Epithelial cell of esophagus (primary cell): ENCODE measurements around the gene CUTA.

Experiments used
- DNase-seq: peaks from one replicate; pipeline ENCODE4 v3.0.0; 2010; ENCODE audit warnings: low read depth
- H3K4me3 ChIP-seq: 2 replicates; pipeline ENCODE4 v1.5.1; 2011; ENCODE audit warnings: mild to moderate bottlenecking, low read length, control low read depth
- TF ChIP-seq, protein P1 (sequence below): IDR thresholded peaks from 2 replicates; pipeline ENCODE4 v1.5.1; 2011; ENCODE audit warnings: low read depth, mild to moderate bottlenecking, low read length, control low read depth, inconsistent platforms; ENCODE audit not compliant: insufficient read depth; ENCODE audit errors: missing control alignments

CUTA gene

DNA sequence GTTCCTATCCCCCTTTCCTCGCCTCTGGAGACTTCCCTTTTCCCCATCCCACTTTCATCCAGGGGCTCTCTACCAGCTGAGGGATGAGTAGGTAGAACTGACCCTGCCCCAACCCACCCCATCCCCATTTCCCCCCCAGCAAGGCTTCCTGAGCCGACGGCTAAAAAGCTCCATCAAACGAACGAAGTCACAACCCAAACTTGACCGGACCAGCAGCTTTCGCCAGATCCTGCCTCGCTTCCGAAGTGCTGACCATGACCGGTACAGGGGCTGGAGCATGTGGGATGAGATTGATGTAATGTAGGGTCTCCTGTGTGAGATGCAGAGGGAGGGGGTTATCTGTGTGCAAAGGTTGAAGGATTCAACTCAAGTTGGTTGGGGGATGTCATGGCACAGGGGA lies 14.6 kb upstream of the CUTA start:
- no peak overlapping the region for H3K4me3 ChIP-seq
- TF ChIP-seq, protein P1, sequence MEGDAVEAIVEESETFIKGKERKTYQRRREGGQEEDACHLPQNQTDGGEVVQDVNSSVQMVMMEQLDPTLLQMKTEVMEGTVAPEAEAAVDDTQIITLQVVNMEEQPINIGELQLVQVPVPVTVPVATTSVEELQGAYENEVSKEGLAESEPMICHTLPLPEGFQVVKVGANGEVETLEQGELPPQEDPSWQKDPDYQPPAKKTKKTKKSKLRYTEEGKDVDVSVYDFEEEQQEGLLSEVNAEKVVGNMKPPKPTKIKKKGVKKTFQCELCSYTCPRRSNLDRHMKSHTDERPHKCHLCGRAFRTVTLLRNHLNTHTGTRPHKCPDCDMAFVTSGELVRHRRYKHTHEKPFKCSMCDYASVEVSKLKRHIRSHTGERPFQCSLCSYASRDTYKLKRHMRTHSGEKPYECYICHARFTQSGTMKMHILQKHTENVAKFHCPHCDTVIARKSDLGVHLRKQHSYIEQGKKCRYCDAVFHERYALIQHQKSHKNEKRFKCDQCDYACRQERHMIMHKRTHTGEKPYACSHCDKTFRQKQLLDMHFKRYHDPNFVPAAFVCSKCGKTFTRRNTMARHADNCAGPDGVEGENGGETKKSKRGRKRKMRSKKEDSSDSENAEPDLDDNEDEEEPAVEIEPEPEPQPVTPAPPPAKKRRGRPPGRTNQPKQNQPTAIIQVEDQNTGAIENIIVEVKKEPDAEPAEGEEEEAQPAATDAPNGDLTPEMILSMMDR = no peak
- DNase-seq = no peak

DNA sequence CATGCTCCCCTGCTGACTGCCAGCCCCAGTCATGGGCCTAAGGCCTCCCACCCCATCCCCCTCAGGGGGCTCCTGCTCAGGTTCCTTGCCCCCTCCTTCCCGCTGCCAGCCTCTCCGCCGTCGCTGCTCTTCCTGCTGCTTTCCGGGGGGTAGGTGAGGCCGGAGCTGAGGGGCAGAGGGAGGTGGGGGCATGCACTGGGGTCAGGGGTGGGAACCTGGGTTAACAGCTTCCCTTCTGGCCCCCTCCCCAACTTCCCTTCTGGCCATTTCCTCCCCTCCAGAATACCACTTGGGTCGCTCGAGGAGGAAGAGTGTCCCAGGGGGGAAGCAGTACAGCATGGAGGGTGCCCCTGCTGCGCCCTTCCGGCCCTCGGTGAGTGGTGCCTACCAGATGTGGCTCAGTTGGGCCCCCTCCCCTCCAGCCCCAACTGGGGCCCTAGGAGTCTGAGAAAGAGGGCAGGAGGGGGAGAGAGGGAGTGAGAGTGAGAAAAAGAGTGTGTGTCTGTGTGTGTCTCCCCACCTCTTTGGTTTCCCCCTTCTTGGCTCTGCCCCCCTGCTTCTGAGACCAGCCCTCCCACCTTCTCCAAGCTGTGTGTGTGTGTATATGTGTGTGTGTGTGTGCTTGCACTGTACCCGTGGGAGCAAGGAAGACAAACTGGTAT lies 14.1 kb upstream of the CUTA start:
- TF ChIP-seq, protein P1 = no peak
- no peak for DNase-seq
- no peak overlapping the region for H3K4me3 ChIP-seq

DNA sequence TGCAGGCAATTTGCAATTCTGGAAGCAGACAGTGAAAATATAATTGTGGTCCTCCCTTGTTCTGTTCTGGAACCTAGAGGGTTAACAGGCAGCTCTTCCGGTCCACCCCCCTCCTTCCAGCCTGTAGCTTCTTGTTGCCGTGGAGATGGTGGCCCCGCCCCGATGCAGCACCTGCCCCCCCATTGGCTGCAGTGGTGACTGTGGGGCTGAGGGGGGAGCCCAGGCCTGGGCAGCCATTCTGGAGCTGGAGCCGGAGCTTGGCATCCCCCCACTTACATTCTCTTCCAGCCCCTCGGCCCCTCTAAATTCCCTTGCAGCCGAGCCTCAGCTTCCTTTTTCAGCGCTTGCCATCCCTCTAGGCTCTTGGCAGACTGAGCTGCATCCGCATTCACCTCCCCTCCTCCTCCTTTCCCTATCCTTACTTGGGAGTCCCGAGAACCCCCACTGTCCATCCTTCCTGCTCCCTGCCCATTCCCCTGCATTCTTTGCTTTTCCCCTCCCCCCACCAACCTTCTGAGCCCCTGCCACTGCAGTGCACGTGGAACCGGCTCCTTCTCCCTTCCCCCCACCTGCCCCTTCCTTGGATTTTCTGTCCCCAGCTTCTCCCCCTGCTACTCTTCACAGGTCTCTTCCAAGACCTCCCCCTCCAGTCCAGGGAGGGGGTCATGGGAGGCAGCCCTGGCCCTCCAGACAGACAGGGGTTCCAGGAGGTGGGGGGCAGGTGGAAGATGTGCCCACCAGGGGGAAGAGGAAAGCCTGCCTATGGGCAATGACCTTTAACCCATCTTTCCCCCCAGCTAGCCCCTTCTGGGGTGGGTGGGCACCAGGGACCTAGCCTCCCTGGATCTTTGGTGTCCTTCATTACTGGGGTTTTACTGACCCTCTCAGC lies 13.3 kb upstream of the CUTA start:
- TF ChIP-seq, protein P1 = no peak

DNA sequence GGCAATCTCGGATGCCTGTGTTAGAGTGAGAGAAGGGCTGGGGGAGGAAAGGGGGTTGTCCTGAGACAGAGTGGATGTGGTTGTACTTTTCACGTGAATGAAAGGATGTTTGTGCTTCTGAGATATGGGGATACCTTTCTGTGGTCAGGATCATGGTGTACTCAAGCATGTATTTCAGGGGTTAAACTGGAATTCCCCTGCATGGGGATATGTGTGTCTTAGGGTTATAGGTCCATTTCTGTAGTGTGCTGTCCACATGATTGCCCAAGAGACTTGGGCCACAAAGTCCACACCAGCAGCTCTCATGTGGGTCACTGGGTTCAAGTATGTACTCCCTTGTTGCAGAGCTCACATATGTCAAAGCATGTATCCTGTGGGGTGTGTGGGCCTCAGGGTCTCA lies 12.4 kb upstream of the CUTA start:
- no peak for DNase-seq
- TF ChIP-seq, protein P1 = no peak
- no peak overlapping the region for H3K4me3 ChIP-seq

More for the DNA sequence above, 13.3 kb upstream of the CUTA start:
- H3K4me3 ChIP-seq = no peak overlapping the region
- DNase-seq = peak; percentile 53

DNA sequence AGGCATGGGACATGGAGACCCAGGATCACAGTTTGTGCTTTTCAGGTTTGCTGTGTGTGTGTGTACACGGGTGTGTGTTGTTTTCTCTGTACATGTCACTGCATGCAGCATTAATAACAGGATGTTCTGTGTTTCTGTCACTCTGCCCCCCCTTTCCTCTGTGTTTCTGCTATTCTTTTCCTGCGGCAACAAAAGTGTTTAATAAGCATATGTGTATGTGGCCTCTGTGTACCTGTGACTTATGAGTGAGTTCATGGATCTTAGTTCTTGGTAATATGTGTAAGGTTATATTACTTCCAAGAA lies 11.8 kb upstream of the CUTA start:
- no peak overlapping the region for H3K4me3 ChIP-seq
- TF ChIP-seq, protein P1 = no peak
- peak; percentile 46 for DNase-seq

DNA sequence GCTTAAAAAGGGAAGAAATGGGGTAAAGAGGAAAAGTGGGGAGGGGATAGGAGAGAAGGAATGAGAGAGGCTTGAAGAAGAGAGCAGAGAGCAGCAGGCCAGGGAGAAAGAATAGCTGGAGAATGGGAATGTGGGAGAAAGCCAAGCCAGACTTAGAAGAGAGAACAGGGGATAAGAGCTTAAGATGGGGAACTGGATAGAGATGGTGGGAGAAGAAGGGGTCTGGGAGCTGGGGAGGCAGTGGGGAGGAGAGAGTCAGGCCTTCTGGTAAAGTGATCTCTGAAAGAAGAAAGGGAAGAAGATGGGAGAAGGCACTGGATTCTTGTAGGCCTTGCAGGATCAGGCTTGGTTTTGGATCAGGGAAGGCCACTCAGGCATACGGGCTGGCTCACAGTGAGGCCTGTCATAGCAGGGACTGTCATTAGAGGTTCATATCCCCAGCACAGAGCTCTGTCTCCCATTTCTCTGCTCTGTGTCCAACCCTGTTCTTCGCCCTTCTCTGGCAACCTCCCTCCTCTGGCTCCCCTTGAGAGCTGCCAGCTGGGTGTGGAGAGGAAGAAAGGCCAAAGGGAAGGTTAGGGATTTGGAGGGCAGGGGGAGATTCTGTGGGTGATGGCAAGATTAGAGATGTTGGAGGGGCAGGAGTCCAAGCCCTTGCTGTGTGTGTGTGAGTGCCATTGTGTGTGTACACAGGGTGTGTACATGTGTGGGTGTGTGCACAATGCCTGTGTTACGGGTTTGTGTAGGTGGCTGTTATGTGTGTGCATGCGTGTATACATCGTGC lies 11.3 kb upstream of the CUTA start:
- TF ChIP-seq, protein P1 = no peak
- no peak overlapping the region for H3K4me3 ChIP-seq
- no peak for DNase-seq
